A549 (cell line): Measurements from ENCODE around the gene APC2.

ENCODE experiments used
- CHD2 ChIP-seq: fragments of 150-350 bp; IDR thresholded peaks from 2 replicates; pipeline ENCODE4 v1.6.1; 2014; ENCODE audit warnings: low read length; ENCODE audit not compliant: partially characterized antibody
- POLR2A ChIP-seq: IDR thresholded peaks from 2 replicates; pipeline ENCODE4 v1.6.1; 2012; ENCODE audit warnings: mild to moderate bottlenecking, low read length

- TF ChIP-seq CHD2, result no peak
- TF ChIP-seq POLR2A, result no peak
These were observed 63.8 kb downstream of the APC2 start for GRCh38 chr19:1513499-1514294.
